ENCODE data around the gene OXNAD1. TPM values are rescaled to one million over a fixed set of nuclear protein-coding genes. Genes with fewer than 3 reads are reported as not detected.

The OXNAD1 gene
- total RNA-seq, 1 experiment from 2014 or later = 27.6 TPM

- TF ChIP-seq, protein P1, sequence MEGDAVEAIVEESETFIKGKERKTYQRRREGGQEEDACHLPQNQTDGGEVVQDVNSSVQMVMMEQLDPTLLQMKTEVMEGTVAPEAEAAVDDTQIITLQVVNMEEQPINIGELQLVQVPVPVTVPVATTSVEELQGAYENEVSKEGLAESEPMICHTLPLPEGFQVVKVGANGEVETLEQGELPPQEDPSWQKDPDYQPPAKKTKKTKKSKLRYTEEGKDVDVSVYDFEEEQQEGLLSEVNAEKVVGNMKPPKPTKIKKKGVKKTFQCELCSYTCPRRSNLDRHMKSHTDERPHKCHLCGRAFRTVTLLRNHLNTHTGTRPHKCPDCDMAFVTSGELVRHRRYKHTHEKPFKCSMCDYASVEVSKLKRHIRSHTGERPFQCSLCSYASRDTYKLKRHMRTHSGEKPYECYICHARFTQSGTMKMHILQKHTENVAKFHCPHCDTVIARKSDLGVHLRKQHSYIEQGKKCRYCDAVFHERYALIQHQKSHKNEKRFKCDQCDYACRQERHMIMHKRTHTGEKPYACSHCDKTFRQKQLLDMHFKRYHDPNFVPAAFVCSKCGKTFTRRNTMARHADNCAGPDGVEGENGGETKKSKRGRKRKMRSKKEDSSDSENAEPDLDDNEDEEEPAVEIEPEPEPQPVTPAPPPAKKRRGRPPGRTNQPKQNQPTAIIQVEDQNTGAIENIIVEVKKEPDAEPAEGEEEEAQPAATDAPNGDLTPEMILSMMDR (IDR thresholded peaks at IDR 0.05; ENCODE audit: unreplicated experiment) = no peak
- intact Hi-C loops (cut with micrococcal nuclease) = no loop called here
- H3K4me1 Mint-ChIP-seq (ENCODE audit: insufficient read depth, unreplicated experiment) = no peaks in the 10 kb centered on the region
- no TSS peak for BruUV-seq (replicated peaks)
- no peak for DNase-seq (ENCODE audit: unreplicated experiment)
- ChIA-PET POLR2A (interaction anchor here (0.8 to 1.1 kb wide), 2 partner anchors 12 to 39 kb away, joined by 3 read pairs; no protein-coding TSS in a partner anchor), CTCF (interaction anchor here (1.3 to 1.8 kb wide), 2 partner anchors 255 to 259 kb away, joined by 3 to 14 read pairs; no protein-coding TSS in a partner anchor)
- no peaks in the 10 kb centered on the region for H3K27me3 Mint-ChIP-seq (ENCODE audit: insufficient read depth, unreplicated experiment)
- H3K27ac Mint-ChIP-seq (ENCODE audit: low read depth, unreplicated experiment) = no peak overlapping the region
- no peaks in the 10 kb centered on the region for H3K9me3 Mint-ChIP-seq (ENCODE audit: unreplicated experiment)
- no peak overlapping the region for H3K4me3 Mint-ChIP-seq (ENCODE audit: unreplicated experiment)
- H3K36me3 Mint-ChIP-seq (ENCODE audit: insufficient read depth, unreplicated experiment) = peaks cover 61% of the 10 kb centered on the region
Observed at GRCh38 chr3:16295298-16295890, 30.4 kb downstream of the OXNAD1 start.

DNA sequence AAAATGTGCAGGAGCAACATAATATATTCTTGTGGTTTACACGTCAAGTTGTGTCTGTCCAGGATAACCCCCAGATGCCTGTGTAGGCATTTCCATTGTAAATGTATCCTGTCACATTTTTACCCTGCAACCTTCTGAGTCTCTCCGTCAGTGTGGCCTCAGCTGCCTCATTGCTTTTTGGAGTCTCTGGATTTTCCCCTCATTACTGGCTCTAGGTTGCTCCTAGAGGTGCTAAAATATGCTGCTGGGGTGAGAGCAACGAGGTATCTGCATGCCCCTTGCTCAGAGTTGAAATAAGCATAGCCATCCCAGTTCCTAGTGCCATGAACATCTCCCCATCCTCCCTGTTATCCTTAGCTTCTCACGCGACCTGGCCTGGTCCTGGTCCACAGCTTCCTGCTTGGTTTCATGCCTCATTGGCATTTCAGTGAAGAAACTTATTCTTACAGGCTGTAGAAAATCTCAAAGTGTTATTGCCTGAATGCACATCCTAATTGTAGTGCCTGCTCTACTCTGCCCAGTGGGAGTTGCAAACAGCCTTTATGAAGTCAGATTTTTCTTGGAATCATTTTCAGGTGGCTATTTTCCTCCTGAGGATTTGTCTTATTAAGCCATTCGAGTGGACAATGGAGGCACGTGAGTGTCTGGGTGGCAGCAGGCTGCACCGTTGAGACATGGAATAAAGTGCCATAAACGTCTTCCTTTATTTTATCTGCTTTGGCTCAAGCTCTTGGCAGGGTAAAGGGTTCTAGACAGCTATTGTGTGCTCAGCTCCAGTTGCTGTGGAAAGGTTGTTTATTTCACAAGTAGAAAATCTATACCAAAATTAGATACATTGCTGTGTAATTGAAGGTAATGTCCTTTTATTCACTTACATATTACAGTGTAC, 33.2 kb downstream of the OXNAD1 start:
- intact Hi-C loops (cut with micrococcal nuclease) = no loop called here
- no peaks in the 10 kb centered on the region for H3K4me1 Mint-ChIP-seq (ENCODE audit: insufficient read depth, unreplicated experiment)
- H3K36me3 Mint-ChIP-seq (ENCODE audit: insufficient read depth, unreplicated experiment) = peaks cover 69% of the 10 kb centered on the region
- CTCF ChIA-PET = interaction anchor here (0.6 to 1.0 kb wide), 3 partner anchors 24 to 190 kb away, joined by 3 to 4 read pairs (median 3); no protein-coding TSS in a partner anchor
- no TSS peak for BruUV-seq (replicated peaks)
- TF ChIP-seq, protein P1 (IDR thresholded peaks at IDR 0.05; ENCODE audit: unreplicated experiment) = no peak
- H3K27ac Mint-ChIP-seq (ENCODE audit: low read depth, unreplicated experiment) = no peak overlapping the region
- H3K27me3 Mint-ChIP-seq (ENCODE audit: insufficient read depth, unreplicated experiment) = no peaks in the 10 kb centered on the region
- no peak overlapping the region for H3K4me3 Mint-ChIP-seq (ENCODE audit: unreplicated experiment)
- no peak for DNase-seq (ENCODE audit: unreplicated experiment)
- POLR2A ChIA-PET = no interaction called here
- no peaks in the 10 kb centered on the region for H3K9me3 Mint-ChIP-seq (ENCODE audit: unreplicated experiment)

- no peak overlapping the region for H3K27ac Mint-ChIP-seq (ENCODE audit: low read depth, unreplicated experiment)
- intact Hi-C loops (cut with micrococcal nuclease) = no loop called here
- BruUV-seq (replicated peaks) = no TSS peak
- H3K36me3 Mint-ChIP-seq (ENCODE audit: insufficient read depth, unreplicated experiment) = peaks cover 66% of the 10 kb centered on the region
- H3K4me1 Mint-ChIP-seq (ENCODE audit: insufficient read depth, unreplicated experiment) = no peaks in the 10 kb centered on the region
- DNase-seq (ENCODE audit: unreplicated experiment) = no peak
- H3K27me3 Mint-ChIP-seq (ENCODE audit: insufficient read depth, unreplicated experiment) = no peaks in the 10 kb centered on the region
- H3K9me3 Mint-ChIP-seq (ENCODE audit: unreplicated experiment) = no peaks in the 10 kb centered on the region
- TF ChIP-seq, protein P1 (IDR thresholded peaks at IDR 0.05; ENCODE audit: unreplicated experiment) = no peak
- ChIA-PET CTCF (interaction anchor here (0.9 to 1.0 kb wide), 2 partner anchors 24 to 190 kb away, joined by 3 read pairs; no protein-coding TSS in a partner anchor), POLR2A (no interaction called here)
- H3K4me3 Mint-ChIP-seq (ENCODE audit: unreplicated experiment) = no peak overlapping the region
Observed at GRCh38 chr3:16298891-16299290, 33.9 kb downstream of the OXNAD1 start.

GRCh38 chr3:16299746-16300145, 34.7 kb downstream of the OXNAD1 start:
- ChIA-PET CTCF (no interaction called here), POLR2A (interaction anchor here (0.9 kb wide), 1 partner anchor 10 kb away, joined by 4 read pairs; no protein-coding TSS in a partner anchor)
- no TSS peak for BruUV-seq (replicated peaks)
- DNase-seq (ENCODE audit: unreplicated experiment) = no peak
- Mint-ChIP-seq H3K9me3 (ENCODE audit: unreplicated experiment) (no peaks in the 10 kb centered on the region), H3K4me3 (ENCODE audit: unreplicated experiment) (no peak overlapping the region), H3K27me3 (ENCODE audit: insufficient read depth, unreplicated experiment) (no peaks in the 10 kb centered on the region), H3K4me1 (ENCODE audit: insufficient read depth, unreplicated experiment) (no peaks in the 10 kb centered on the region), H3K27ac (ENCODE audit: low read depth, unreplicated experiment) (no peak overlapping the region), H3K36me3 (ENCODE audit: insufficient read depth, unreplicated experiment) (peaks cover 60% of the 10 kb centered on the region)
- TF ChIP-seq, protein P1 (IDR thresholded peaks at IDR 0.05; ENCODE audit: unreplicated experiment) = no peak
- intact Hi-C loops (cut with micrococcal nuclease) = no loop called here

Measured in MCF 10A (cell line).